C4-2B (cell line): ENCODE measurements around the gene ACAD9.

Experiments
- ZFX ChIP-seq: fragments of 450-650 bp; IDR thresholded peaks from 2 replicates; pipeline ENCODE4 v1.6.1; 2017
- TF ChIP-seq, protein P1 (sequence below): fragments of 450-650 bp; conservative IDR thresholded peaks from 2 replicates; pipeline ENCODE4 v1.5.1; 2017; ENCODE audit warnings: mild to moderate bottlenecking

DNA sequence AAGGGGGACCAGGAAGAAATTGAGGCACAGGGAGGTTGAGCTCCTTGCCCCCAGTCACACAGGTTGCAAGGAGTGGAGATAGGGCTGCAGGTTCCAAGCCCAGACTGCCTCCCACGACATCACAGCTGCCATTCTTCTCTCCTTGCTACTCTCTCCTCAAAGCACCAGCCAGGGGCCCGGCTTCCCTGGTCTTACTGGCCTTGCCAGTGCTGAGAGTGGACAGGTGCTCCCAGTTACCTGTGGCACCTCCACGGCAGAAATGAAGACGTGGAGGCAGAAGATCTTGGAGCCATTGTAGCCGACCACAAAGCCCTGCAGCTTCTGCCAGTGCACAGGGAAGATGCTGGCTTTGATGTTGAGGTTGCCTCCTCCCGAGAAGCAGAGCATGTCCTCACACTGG is 17.9 kb upstream of the ACAD9 start:
- TF ChIP-seq, protein P1, sequence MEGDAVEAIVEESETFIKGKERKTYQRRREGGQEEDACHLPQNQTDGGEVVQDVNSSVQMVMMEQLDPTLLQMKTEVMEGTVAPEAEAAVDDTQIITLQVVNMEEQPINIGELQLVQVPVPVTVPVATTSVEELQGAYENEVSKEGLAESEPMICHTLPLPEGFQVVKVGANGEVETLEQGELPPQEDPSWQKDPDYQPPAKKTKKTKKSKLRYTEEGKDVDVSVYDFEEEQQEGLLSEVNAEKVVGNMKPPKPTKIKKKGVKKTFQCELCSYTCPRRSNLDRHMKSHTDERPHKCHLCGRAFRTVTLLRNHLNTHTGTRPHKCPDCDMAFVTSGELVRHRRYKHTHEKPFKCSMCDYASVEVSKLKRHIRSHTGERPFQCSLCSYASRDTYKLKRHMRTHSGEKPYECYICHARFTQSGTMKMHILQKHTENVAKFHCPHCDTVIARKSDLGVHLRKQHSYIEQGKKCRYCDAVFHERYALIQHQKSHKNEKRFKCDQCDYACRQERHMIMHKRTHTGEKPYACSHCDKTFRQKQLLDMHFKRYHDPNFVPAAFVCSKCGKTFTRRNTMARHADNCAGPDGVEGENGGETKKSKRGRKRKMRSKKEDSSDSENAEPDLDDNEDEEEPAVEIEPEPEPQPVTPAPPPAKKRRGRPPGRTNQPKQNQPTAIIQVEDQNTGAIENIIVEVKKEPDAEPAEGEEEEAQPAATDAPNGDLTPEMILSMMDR: no peak
- no peak for TF ChIP-seq ZFX
